Inflammatory macrophage (primary cell): ENCODE results near the gene ABCC9.

ENCODE experiments used
- DNase-seq, 2 donors: peaks; one replicate each; pipeline ENCODE4 v3.0.0-alpha.2; 2020 to 2022
- total RNA-seq, 18 experiments: gene quantifications; one replicate each; lab custom pipeline; 2026; ENCODE audit warnings: mixed read lengths in 6 of 18, inconsistent platforms in 2 of 18; lab: John Stamatoyannopoulos, UW

ABCC9 gene
- 0 to 0.40 (median 0.05) reads per million in 18 experiments for total RNA-seq

GRCh38 chr12:21940549-21941505, at the start of gene ABCC9:
Gene ABCC9, minus strand, starts transcription at chr12:21941426. Its CDS starts 4,752 bp downstream, at chr12:21936674.
- no peak for DNase-seq

- peak; percentile 2 to 15 for DNase-seq
Measured at GRCh38 chr12:21989819-21990412, 48.7 kb upstream of the ABCC9 start.

- no peak for DNase-seq
Measured at GRCh38 chr12:21988619-21989018, 47.4 kb upstream of the ABCC9 start.

GRCh38 chr12:21987755-21988154, 46.5 kb upstream of the ABCC9 start:
- no peak for DNase-seq

GRCh38 chr12:21985155-21985554, 43.9 kb upstream of the ABCC9 start:
- DNase-seq, result no peak

GRCh38 chr12:21984375-21984774, 43.1 kb upstream of the ABCC9 start:
- no peak for DNase-seq

GRCh38 chr12:21983095-21983494, 41.9 kb upstream of the ABCC9 start:
- DNase-seq, result no peak

GRCh38 chr12:21980544-21980943, 39.3 kb upstream of the ABCC9 start:
- DNase-seq, result no peak

GRCh38 chr12:21975293-21975692, 34.1 kb upstream of the ABCC9 start:
- DNase-seq, result no peak

GRCh38 chr12:21973221-21973620, 32.0 kb upstream of the ABCC9 start:
- DNase-seq, result no peak

GRCh38 chr12:21972055-21972454, 30.8 kb upstream of the ABCC9 start:
- DNase-seq, result no peak

GRCh38 chr12:21971344-21971743, 30.1 kb upstream of the ABCC9 start:
- DNase-seq, result no peak

- DNase-seq, result no peak
Measured at GRCh38 chr12:21962821-21963220, 21.6 kb upstream of the ABCC9 start.

GRCh38 chr12:21962236-21962635, 21.0 kb upstream of the ABCC9 start:
- DNase-seq, result no peak

- DNase-seq, result no peak
Measured at GRCh38 chr12:21950649-21951048, 9.4 kb upstream of the ABCC9 start.

- DNase-seq, result no peak
Measured at GRCh38 chr12:21949036-21949435, 7.8 kb upstream of the ABCC9 start.

- DNase-seq, result no peak
Measured at GRCh38 chr12:21946983-21947382, 5.8 kb upstream of the ABCC9 start.

- DNase-seq, result no peak
Measured at GRCh38 chr12:21945002-21945401, 3.8 kb upstream of the ABCC9 start.

- DNase-seq, result no peak
Measured at GRCh38 chr12:21942377-21942703, 1.1 kb upstream of the ABCC9 start.

- DNase-seq, result no peak
Measured at GRCh38 chr12:21941506-21942376, 515 bp upstream of the ABCC9 start.

- no peak for DNase-seq
Measured at GRCh38 chr12:21939435-21939834, 1.8 kb downstream of the ABCC9 start.

- no peak for DNase-seq
Measured at GRCh38 chr12:21938879-21939278, 2.3 kb downstream of the ABCC9 start.

- no peak for DNase-seq
Measured at GRCh38 chr12:21934173-21934572, 7.1 kb downstream of the ABCC9 start.
